Mesendoderm (in vitro differentiated cells): ENCODE measurements around the gene WDR33. TPM values are rescaled to one million over a fixed set of nuclear protein-coding genes. Genes with fewer than 3 reads are reported as not detected.

Experiments used
- DNase-seq: peaks from one replicate; pipeline ENCODE4 v3.0.0; 2013
- H2AK5ac ChIP-seq: 2 replicates; pipeline ENCODE4 v1.6.1; 2013; ENCODE audit warnings: low read length, inconsistent platforms
- H2BK120ac ChIP-seq: 2 replicates; pipeline ENCODE4 v1.6.1; 2013; ENCODE audit warnings: low read depth, mild to moderate bottlenecking, low read length, moderate library complexity, mixed read lengths
- H2BK15ac ChIP-seq: replicated peaks from 2 replicates; pipeline ENCODE4 v1.6.1; 2013; ENCODE audit warnings: low read depth, mild to moderate bottlenecking, moderate library complexity
- H2BK5ac ChIP-seq: 2 replicates; pipeline ENCODE4 v1.6.1; 2013; ENCODE audit warnings: low read length, inconsistent platforms
- H3K18ac ChIP-seq: 2 replicates; pipeline ENCODE4 v1.6.1; 2013; ENCODE audit warnings: mild to moderate bottlenecking, low read length, mixed read lengths
- H3K23ac ChIP-seq: one replicate; pipeline ENCODE4 v1.6.1; 2013; ENCODE audit warnings: low read length
- H3K27ac ChIP-seq: 2 replicates; pipeline ENCODE4 v1.5.1; 2013; ENCODE audit warnings: low read depth, mild to moderate bottlenecking, inconsistent platforms, low read length, moderate library complexity
- H3K27me3 ChIP-seq: 2 replicates; pipeline ENCODE4 v1.6.1; 2013; ENCODE audit warnings: low read length, control low read depth, mild to moderate bottlenecking, inconsistent platforms; ENCODE audit not compliant: insufficient read depth, poor library complexity
- H3K36me3 ChIP-seq: 2 replicates; pipeline ENCODE4 v1.6.1; 2013; ENCODE audit warnings: low read length, inconsistent platforms; ENCODE audit not compliant: control insufficient read depth, insufficient read depth
- H3K4ac ChIP-seq: one replicate; pipeline ENCODE4 v1.6.1; 2013; ENCODE audit warnings: low read depth, mild to moderate bottlenecking, low read length, moderate library complexity
- H3K4me1 ChIP-seq: 2 replicates; pipeline ENCODE4 v1.6.1; 2013; ENCODE audit warnings: low read depth, low read length, inconsistent platforms; ENCODE audit not compliant: control insufficient read depth
- H3K4me2 ChIP-seq: 2 replicates; pipeline ENCODE4 v1.6.1; 2013; ENCODE audit warnings: low read length
- H3K4me3 ChIP-seq: 2 replicates; pipeline ENCODE4 v1.5.1; 2013; ENCODE audit warnings: mild to moderate bottlenecking, low read length
- H3K56ac ChIP-seq: one replicate; pipeline ENCODE4 v1.6.1; 2013; ENCODE audit warnings: low read length
- H3K79me1 ChIP-seq: 2 replicates; pipeline ENCODE4 v1.6.1; 2013; ENCODE audit warnings: low read length, inconsistent platforms
- H3K79me2 ChIP-seq: 2 replicates; pipeline ENCODE4 v1.6.1; 2013; ENCODE audit warnings: mild to moderate bottlenecking, low read length; ENCODE audit not compliant: control insufficient read depth, insufficient read depth
- H3K9ac ChIP-seq: 2 replicates; pipeline ENCODE4 v1.6.1; 2013; ENCODE audit warnings: low read length, inconsistent platforms
- H4K5ac ChIP-seq: one replicate; pipeline ENCODE4 v1.6.1; 2013; ENCODE audit warnings: low read length
- H4K8ac ChIP-seq: one replicate; pipeline ENCODE4 v1.6.1; 2013; ENCODE audit warnings: low read depth, mild to moderate bottlenecking, control low read depth, low read length, moderate library complexity
- WGBS: extraction: QIAGEN DNeasy Blood & Tissue Kit; methylation state at CpG from one replicate; pipeline ENCODE4 v1.1.7; 2013; ENCODE audit warnings: low lambda C conversion rate, missing lambda C conversion rate; ENCODE audit not compliant: insufficient coverage; ENCODE audit errors: extremely low coverage; 5-methylcytosine and 5-hydroxymethylcytosine counted together
- polyA plus RNA-seq, 2 experiments: library from polyadenylated mRNA; stranded (reverse); fragments of 200-250 nt; gene quantifications; one replicate each; pipeline ENCODE4 v1.2.3, GENCODE V29; 2013

WDR33 gene
- 25.8 TPM for polyA plus RNA-seq (2013, experiment 1 of 2)
- polyA plus RNA-seq (2013, experiment 2 of 2): 25.7 TPM

- H2BK15ac ChIP-seq: no peak within 1 kb of the TSS
These were observed at the start of gene WDR33 for GRCh38 chr2:127810619-127811396. WDR33 (minus strand) TSS chr2:127811171; CDS start chr2:127770981, 40,190 bp downstream.

GRCh38 chr2:127860130-127860529, 49.2 kb upstream of the WDR33 start:
- no peaks in the 10 kb centered on the region for H3K27me3 ChIP-seq
- no peak overlapping the region for H2BK120ac ChIP-seq
- no peak overlapping the region for H2BK5ac ChIP-seq
- H3K4me3 ChIP-seq: no peak overlapping the region
- peaks cover 24% of the 10 kb centered on the region for H3K79me2 ChIP-seq
- no peak overlapping the region for H4K8ac ChIP-seq
- H2AK5ac ChIP-seq: no peak overlapping the region
- no peak overlapping the region for H4K5ac ChIP-seq
- H3K4me2 ChIP-seq: no peak overlapping the region
- H3K18ac ChIP-seq: no peak overlapping the region
- H3K23ac ChIP-seq: no peak overlapping the region
- H2BK15ac ChIP-seq: no peak overlapping the region
- peaks cover 2% of the 10 kb centered on the region for H3K79me1 ChIP-seq
- no peak overlapping the region for H3K4ac ChIP-seq
- no peak overlapping the region for H3K56ac ChIP-seq
- H3K27ac ChIP-seq: no peak overlapping the region
- H3K9ac ChIP-seq: no peak overlapping the region
- peak; percentile 20 for DNase-seq
- peaks cover 5% of the 10 kb centered on the region for H3K4me1 ChIP-seq
- WGBS: no CpG with 5 or more reads among the region's 5 CpGs
- H3K36me3 ChIP-seq: peaks cover 4% of the 10 kb centered on the region

More at GRCh38 chr2:127810619-127811396, at the start of gene WDR33:
- Histone ChIP-seq H2BK120ac (no peak within 1 kb of the TSS), H3K4ac (peak within 1 kb of the TSS; percentile 89), H3K18ac (peak within 1 kb of the TSS; percentile 81), H3K4me1 (no peaks in the 10 kb centered on the region), H2BK5ac (peak within 1 kb of the TSS; percentile 76), H4K5ac (peak within 1 kb of the TSS; percentile 89), H3K36me3 (no peaks in the 10 kb centered on the region), H3K23ac (peak within 1 kb of the TSS; percentile 59), H4K8ac (peak within 1 kb of the TSS; percentile 58), H3K79me1 (no peaks in the 10 kb centered on the region), H3K79me2 (peaks cover 39% of the 10 kb centered on the region), H3K4me2 (peak within 1 kb of the TSS; percentile 91), H3K27me3 (no peaks in the 10 kb centered on the region), H3K27ac (peak within 1 kb of the TSS; percentile 82), H3K9ac (peak within 1 kb of the TSS; percentile 100), H3K4me3 (peak within 1 kb of the TSS; percentile 100), H2AK5ac (peak within 1 kb of the TSS; percentile 90), H3K56ac (peak within 1 kb of the TSS; percentile 99)
- WGBS: no CpG with 5 or more reads among the region's 62 CpGs
- DNase-seq: peak; percentile 98

GRCh38 chr2:127859712-127860085, 48.7 kb upstream of the WDR33 start:
- Histone ChIP-seq H3K23ac (no peak overlapping the region), H3K36me3 (peaks cover 3% of the 10 kb centered on the region), H3K9ac (no peak overlapping the region), H3K4me3 (no peak overlapping the region), H2BK5ac (no peak overlapping the region), H3K79me2 (peaks cover 25% of the 10 kb centered on the region), H2BK120ac (no peak overlapping the region), H2BK15ac (no peak overlapping the region), H3K27me3 (no peaks in the 10 kb centered on the region), H3K18ac (no peak overlapping the region), H2AK5ac (no peak overlapping the region), H3K27ac (no peak overlapping the region), H3K4ac (no peak overlapping the region), H3K79me1 (peaks cover 2% of the 10 kb centered on the region), H3K4me1 (peaks cover 5% of the 10 kb centered on the region), H3K4me2 (no peak overlapping the region), H4K8ac (no peak overlapping the region), H3K56ac (no peak overlapping the region), H4K5ac (no peak overlapping the region)
- no CpG with 5 or more reads among the region's 8 CpGs for WGBS
- DNase-seq: peak; percentile 94

GRCh38 chr2:127857265-127857808, 46.4 kb upstream of the WDR33 start:
- H2BK15ac ChIP-seq: no peak overlapping the region
- no CpG with 5 or more reads among the region's 18 CpGs for WGBS
- peaks cover 44% of the 10 kb centered on the region for H3K79me2 ChIP-seq
- peak overlapping the region; percentile 99 for H3K56ac ChIP-seq
- no peak overlapping the region for H4K8ac ChIP-seq
- H4K5ac ChIP-seq: no peak overlapping the region
- no peak overlapping the region for H3K4ac ChIP-seq
- H2BK5ac ChIP-seq: no peak overlapping the region
- no peaks in the 10 kb centered on the region for H3K27me3 ChIP-seq
- peak overlapping the region; percentile 97 for H3K4me3 ChIP-seq
- peak; percentile 46 for DNase-seq
- no peak overlapping the region for H3K27ac ChIP-seq
- peaks cover 14% of the 10 kb centered on the region for H3K79me1 ChIP-seq
- H3K4me2 ChIP-seq: peak overlapping the region; percentile 77
- no peak overlapping the region for H2AK5ac ChIP-seq
- peaks cover under 1% of the 10 kb centered on the region for H3K36me3 ChIP-seq
- no peak overlapping the region for H2BK120ac ChIP-seq
- peaks cover 5% of the 10 kb centered on the region for H3K4me1 ChIP-seq
- H3K18ac ChIP-seq: peak overlapping the region; percentile 41
- no peak overlapping the region for H3K23ac ChIP-seq
- peak overlapping the region; percentile 98 for H3K9ac ChIP-seq

GRCh38 chr2:127853671-127854070, 42.7 kb upstream of the WDR33 start:
- Histone ChIP-seq H3K27ac (no peak overlapping the region), H3K4ac (no peak overlapping the region), H3K79me2 (peaks cover 46% of the 10 kb centered on the region), H4K5ac (no peak overlapping the region), H3K4me1 (no peaks in the 10 kb centered on the region), H3K4me3 (no peak overlapping the region), H3K27me3 (no peaks in the 10 kb centered on the region), H2BK120ac (no peak overlapping the region), H2BK5ac (no peak overlapping the region), H3K23ac (no peak overlapping the region), H3K9ac (no peak overlapping the region), H3K36me3 (peaks cover 3% of the 10 kb centered on the region), H3K4me2 (no peak overlapping the region), H3K56ac (no peak overlapping the region), H3K18ac (no peak overlapping the region), H2AK5ac (no peak overlapping the region), H2BK15ac (no peak overlapping the region), H4K8ac (no peak overlapping the region), H3K79me1 (peaks cover 17% of the 10 kb centered on the region)
- DNase-seq: no peak
- WGBS: no CpG with 5 or more reads among the region's 4 CpGs
